ENCODE data around the gene MMADHC. TPM values are rescaled to one million over a fixed set of nuclear protein-coding genes. Genes with fewer than 3 reads are reported as not detected.
A peak's percentile ranks its signal among the peaks of the same experiment; 100 is the strongest.

Gene MMADHC
- total RNA-seq, 4 donors from 2014 or later, result 58.5 to 96.5 (median 92.5) TPM

DNA sequence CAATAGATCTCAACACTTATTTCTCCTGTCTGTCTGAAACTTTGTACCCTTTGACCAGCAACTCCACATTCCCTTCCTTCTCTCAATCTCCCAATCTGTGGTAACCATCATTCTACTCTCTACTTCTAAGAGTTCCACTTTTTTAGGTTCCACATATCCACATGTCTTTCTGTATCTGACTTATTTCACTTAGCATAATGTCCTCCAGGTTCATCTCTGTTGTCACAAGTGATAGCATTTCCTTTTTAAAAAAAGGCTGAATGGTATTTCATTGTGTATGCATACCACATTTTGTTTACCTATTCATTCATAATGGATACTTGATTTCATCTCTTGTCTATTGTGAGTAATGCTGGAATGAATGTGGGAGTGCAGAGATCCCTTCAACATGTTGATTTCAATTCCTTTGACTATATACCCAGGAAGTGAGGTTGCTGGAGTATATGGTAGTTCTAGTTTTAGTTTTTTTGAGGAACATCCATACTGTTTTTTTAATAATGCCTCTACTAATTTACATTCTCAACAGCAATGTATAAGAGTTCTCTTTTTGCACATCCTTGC lies 18.8 kb upstream of the MMADHC start:
- no peak for DNase-seq (ENCODE audit: low spot score)
- TF ChIP-seq CTCF (IDR thresholded peaks at IDR 0.05), result no peak
- no peak for ATAC-seq (ENCODE audit: low FRiP score)

GRCh38 chr2:149603248-149603647 lies 15.7 kb upstream of the MMADHC start:
- DNase-seq (ENCODE audit: low spot score) (no peak), ATAC-seq (ENCODE audit: low FRiP score) (no peak)
- no peak for TF ChIP-seq CTCF (IDR thresholded peaks at IDR 0.05)

- DNase-seq (ENCODE audit: low spot score), result no peak
- TF ChIP-seq CTCF (IDR thresholded peaks at IDR 0.05), result no peak
- no peak for ATAC-seq (ENCODE audit: low FRiP score)
Observed at GRCh38 chr2:149601141-149601796, 13.7 kb upstream of the MMADHC start.

DNA sequence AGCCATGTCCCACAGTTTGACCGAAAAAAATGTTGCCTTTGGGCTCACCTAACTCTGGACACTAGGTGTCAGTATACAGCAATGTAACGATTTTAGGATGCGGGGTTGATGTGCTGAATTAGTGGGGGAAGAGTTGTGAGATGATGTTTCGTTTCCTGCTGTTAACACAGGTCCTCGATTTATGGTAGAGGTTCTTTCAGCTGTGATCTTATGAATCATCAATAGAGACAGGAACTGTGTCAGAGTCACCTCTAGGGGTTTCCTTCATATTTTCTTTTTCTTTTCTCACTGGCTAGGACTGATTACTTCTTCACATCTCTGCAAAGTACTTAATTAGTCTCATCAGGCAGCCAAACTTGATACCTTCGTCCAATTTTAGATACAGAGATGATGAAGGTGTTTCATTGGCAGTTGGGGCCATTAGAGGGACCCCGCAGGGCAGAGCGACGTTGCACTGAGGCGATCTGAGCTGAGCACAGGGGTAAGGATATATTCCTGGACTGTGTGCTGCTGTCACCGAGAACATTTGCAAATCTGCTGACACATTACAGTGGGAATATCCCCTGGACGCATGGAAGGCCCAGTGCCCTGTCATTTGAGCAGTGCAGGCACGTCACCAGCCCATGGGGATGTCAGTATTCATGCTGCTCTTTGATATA lies 10.2 kb upstream of the MMADHC start:
- DNase-seq (ENCODE audit: low spot score), result no peak

DNA sequence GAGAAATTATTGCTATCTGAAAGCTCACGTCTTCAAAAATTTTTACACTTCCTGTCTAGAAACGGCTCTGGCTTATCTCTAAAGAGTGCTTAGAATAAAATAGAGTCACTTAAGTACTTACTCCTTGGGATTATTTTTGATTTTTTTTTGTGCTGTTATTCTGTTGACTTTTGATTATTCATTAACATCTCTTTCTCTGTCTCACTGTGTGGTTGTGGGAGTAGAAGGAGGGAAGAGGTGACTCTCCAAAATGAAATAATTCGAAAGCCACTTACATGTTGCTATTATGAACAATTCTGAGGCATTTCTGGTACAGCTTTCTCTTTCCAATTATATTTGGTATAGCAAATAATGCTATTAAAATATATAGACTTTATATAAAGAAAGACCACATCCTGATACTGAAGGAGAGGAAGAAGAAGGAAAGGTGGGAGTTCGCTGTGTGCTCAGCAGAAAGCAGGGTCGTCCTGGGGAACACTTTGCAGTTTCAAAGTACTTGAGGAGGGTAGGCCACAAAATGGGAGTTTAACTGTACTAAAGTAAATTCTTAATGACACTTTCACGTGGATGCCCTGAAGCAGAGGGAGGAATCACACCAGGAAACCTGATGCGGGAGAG lies 9.6 kb upstream of the MMADHC start:
- no peak for DNase-seq (ENCODE audit: low spot score)
- ATAC-seq (ENCODE audit: low FRiP score), result no peak

More for the DNA sequence above, 10.2 kb upstream of the MMADHC start:
- peak; percentile 80 for ATAC-seq (ENCODE audit: low FRiP score)
- TF ChIP-seq CTCF (IDR thresholded peaks at IDR 0.05), result no peak

DNA sequence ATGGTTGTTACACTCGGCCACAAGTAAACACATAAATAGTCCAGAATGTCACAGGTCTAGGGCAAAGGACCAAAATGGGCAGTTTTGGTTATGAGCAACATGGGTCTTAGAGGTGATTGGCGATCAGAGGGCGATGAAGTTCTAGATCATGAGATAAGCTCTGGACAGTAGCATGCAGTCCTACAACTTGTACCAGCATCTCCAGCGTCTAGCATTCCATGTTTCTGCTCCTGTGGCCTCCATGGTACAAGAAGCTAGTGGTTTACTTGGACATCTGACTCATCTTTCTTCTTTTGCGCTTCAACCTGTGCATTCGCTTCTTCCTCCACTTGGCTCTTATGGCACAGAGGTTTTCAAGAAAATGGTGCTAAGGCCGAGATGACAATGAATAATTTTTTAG lies 8.9 kb upstream of the MMADHC start:
- DNase-seq (ENCODE audit: low spot score), result no peak
- TF ChIP-seq CTCF (IDR thresholded peaks at IDR 0.05), result no peak
- no peak for ATAC-seq (ENCODE audit: low FRiP score)

More for the DNA sequence above, 9.6 kb upstream of the MMADHC start:
- TF ChIP-seq CTCF (IDR thresholded peaks at IDR 0.05), result no peak
